ENCODE data around the gene IL36B. TPM values are rescaled to one million over a fixed set of nuclear protein-coding genes. Genes with fewer than 3 reads are reported as not detected.

Gene IL36B
- total RNA-seq, 2 donors from 2014 or later: not detected

DNA sequence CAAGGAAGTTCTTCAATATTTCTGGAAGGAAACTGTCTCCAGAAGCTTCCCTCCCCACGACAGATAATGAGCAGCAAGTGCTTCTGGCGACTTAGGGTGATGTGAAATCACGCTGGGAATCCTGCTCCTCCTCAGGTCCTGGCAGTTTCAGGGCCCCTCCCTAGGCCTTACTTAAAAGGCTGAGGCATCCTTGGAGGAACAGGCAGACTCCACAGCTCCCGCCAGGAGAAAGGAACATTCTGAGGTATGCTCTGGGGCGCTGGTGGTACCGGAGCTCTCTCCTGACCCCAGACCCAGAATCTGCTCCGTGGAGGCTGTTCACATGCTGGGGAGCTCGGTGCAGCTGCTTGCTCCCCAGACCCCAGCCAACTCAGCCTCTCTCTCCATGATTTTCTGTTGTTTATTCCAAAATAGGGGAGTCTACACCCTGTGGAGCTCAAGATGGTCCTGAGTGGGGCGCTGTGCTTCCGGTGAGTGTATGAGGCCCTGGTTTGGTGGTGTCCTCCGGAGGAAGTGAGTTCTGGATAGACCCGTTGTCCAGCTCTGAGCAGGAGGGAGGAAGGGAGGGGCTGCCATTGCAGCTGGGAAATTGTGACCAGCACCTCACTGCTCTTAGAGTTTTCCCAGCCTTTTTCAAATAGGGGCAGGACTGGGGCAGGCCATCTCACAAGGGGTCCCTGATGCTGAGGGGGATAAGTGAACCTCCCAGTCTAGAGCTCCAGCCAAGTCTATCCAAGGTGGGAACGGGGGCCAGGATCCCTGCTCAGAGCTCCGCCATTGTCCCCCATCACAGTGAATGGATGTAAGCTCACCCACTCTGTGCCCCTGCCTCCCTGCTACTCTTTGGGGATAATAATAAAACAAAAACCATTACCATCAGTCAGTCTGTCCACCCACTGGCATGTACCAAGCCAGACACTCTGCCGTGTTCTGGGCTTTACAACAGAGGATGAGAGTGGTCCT, 6.6 kb upstream of the IL36B start, which contains the start of gene IL36RN:
Gene IL36RN, plus strand, starts transcription at position 201 of the 963 bp plus-strand sequence. Its CDS starts 241 bp downstream, at position 442.
- no peak for DNase-seq
- no peak for ATAC-seq
- intact Hi-C loops (cut with DNase I, micrococcal nuclease): no loop called here

DNA sequence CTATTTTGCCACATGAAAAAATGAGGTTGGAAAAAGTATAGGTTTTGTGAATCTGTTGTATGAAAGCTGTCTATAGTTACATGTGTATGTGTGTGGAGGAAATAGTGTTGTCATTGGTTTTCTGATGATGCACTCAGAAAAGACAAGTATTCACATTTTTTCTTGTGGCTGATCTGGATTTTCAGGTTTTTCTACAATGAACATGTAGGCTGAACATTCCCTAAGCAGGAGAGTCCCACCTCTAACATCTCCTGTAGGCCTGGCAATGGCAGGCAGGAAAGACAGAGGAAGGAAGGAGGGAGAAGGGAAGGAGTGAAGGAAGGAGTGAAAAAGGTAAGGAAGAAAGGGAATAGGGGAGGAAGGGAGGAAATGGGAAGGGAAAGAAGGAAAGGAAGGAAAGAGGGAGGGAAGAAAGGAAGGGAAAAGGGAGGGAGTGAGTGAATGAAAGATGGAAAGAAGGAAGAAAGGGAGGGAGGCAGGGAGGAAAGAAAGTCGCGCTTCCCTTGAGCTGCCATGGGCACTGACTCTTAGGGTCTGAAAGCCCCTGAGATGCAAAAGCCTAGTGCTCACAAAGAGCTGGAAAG, 5.8 kb upstream of the IL36B start:
- DNase-seq (no peak), ATAC-seq (no peak)
- intact Hi-C loops (cut with DNase I, micrococcal nuclease): no loop called here

DNA sequence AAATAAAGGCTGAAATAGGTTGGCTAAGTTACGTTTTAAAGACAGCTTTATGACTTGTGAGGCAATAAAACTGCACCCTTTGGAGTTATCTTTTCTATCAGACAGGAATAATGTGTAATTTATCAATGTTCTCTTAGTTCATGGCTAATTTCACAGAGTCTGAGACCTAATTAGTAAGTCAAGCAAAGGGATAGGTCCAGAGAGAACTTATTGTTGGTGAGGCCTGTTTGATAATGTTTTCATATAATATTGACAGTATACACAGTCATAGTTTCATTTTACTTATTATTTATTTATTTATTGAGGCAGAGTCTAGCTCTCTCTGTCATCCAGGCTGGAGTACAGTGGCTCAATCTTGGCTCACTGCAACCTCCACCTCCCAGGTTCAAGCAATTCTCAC, 4.5 kb upstream of the IL36B start:
- intact Hi-C loops (cut with DNase I, micrococcal nuclease): no loop called here
- DNase-seq (no peak), ATAC-seq (peak; percentile 29)

DNA sequence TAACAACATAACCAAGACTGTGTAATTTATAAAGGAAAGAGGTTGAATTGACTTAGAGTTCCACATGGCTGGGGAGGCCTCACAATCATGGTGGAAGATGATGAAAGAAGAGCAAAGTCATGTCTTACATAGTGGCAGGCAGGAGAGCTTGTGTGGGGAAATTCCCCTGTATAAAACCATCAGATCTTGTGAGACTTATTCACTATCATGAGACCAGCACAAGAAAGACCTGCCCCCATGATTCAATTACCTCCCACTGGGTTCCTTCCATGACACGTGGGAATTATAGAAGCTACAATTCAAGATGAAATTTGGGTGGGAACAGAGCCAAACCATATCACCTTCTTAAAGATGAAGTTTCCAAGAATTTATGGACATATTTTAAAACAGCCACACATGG, 3.9 kb upstream of the IL36B start:
- intact Hi-C loops (cut with DNase I, micrococcal nuclease): no loop called here
- DNase-seq (no peak), ATAC-seq (no peak)

DNA sequence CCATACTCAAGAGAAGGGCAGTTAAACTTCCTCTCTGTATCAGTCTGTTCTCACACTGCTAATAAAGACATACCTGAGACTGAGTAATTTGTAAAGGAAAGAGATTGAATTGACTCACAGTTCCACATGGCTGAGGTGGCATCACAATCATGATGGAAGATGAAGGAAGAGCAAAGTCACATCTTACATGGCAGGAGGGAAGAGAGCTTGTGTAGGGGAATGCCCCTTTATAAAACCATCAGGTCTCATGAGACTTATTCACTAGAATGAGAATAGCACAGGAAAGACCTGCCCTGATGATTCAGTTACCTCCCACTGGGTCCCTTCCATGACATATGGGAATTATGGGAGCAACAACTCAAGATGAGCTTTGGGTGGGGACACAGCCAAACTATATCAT, 1.4 kb upstream of the IL36B start:
- DNase-seq: no peak
- intact Hi-C loops (cut with DNase I, micrococcal nuclease): no loop called here
- no peak for ATAC-seq

DNA sequence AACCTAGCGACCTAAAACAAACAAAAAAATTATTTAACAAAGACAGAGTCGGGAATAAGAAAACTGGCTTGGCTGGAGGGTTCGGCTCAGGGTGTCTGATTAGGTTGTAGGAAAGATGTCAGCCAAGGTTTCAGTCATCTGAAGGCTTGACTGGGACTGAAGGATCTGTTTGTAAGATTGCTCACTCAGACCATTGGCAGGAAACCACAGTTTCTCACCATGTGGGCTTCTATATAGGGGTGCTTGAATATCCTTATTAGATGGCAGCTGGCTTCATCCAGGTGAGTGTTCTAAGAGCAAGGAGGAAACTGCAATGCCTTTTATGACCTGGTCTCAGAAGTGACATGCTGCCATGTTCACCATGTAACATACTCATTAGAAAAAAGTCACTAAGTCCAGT, 999 bp upstream of the IL36B start:
- intact Hi-C loops (cut with DNase I, micrococcal nuclease): no loop called here
- ATAC-seq (no peak), DNase-seq (no peak)

DNA sequence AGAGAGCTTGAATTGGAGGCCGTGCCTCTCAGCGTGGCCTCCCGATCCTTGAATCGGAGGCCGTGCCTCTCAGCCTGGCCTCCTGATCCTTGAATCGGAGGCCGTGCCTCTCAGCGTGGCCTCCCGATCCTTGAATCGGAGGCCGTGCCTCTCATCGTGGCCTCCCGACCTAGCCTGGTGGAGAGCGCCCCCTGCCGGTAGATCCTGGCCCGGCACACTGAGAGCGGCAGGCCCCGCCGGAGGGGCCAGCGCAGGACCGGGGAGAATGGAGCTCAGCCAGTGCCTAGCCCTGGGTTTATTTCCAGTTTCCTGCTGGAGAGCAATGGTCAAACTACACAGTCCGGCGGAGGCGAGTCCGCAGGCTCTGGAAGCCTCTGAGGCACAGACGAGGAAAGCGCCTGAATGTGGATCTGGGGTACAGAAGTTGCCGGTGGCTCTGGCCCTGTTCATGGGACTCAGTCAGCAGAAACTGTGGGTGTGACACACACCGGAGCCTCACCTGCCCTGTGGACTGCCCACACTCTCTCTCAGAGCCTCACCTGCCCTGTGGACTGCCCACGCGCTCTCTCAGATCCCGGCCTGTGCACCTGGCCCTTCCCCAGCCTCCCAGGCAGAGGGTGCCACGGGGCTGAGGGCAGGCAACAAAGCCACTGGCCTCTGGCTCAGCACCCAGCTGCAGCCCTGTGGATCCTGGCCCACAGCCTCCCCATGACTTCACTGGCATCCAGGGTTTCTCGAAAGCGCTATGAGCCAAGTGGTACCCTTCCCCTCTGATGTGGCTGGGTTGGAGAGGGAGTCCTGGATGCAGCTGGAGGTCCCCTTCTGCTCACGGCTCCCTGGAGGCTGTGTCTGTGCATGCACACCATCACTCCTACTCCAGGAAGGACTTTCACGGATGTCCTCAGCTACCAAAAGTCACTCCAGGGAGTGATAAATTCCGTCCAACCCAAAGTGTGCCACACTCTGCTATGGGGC, 1.5 kb downstream of the IL36B start:
- ATAC-seq (no peak), DNase-seq (no peak)
- intact Hi-C loops (cut with DNase I, micrococcal nuclease): no loop called here

DNA sequence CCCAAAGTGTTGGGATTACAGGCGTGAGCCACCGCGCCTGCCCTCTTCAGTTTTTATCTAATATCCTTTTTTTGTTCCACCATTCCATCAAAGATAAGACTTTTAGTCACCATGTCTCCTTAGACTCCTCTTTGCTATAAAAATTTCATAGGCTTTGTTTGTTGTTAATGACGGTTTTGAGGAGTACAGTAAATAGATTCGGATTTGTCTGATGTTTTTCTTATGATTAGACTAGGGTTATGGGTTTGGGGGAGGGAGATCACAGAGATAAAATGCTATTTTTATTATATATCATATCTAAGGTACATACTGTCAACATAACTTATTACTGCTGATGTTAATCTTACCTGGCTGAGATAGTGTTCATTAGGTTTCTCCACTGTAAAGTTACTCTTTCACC, 6.2 kb downstream of the IL36B start:
- intact Hi-C loops (cut with DNase I, micrococcal nuclease): no loop called here
- DNase-seq (no peak), ATAC-seq (no peak)

DNA sequence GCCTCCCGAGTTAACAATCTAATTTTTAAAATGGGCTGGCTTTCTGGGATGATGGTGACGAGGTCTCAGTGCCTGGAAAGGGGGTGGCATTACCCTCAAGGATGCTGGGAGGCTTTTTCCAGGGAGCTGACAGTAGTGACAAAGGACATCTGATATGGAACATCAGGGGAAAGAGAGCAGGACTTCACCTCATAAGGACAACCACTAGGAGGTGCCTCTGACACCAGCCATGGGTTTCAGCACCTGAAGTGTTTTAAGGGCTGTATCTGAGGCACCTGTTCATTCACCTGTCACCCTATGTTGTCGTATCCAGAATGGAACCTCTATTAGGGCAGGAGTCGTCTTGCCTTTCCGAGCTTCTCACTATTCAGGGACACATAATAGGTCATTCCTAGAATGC, 10.8 kb downstream of the IL36B start:
- ATAC-seq (peak; percentile 48), DNase-seq (no peak)
- intact Hi-C loops (cut with DNase I, micrococcal nuclease): no loop called here

DNA sequence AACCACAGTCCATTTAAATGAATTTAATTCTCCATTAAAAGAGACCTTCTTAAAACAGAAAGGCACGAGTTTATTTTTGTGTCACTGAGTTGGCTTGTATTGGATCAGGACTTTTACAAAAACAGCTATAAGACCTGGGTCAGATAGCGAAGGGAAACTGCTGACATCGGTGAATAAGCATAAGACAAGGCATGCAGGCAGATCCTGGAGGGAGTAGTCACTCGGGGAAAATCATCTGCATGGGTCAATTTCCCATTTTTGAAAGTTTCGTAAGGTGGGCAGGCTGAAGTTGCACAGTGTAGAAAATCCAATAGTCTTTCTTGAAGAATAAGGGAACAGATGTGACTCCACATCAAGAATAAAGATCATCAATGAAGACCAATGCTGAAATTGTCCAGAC, 12.9 kb downstream of the IL36B start:
- ATAC-seq (no peak), DNase-seq (no peak)
- intact Hi-C loops (cut with DNase I, micrococcal nuclease): no loop called here

DNA sequence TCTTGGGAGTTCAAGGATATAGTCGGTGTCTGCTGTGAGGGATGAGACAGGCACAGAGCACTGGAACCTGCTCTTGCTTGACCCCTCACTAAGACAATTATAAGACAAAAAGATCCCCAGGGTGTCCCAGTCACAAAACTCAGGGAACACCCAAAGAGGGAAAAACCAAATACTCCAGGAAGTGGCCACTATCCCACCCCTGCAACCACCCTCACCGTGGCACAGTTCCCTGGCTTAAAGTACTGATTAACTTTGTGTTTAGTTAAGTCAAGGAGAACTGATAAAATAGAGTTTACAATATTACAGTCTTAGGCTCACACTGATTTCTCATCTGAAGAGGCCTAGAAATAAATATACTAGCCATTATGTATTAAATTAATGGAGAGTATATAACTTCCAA, 13.5 kb downstream of the IL36B start:
- DNase-seq: peak in 1 of 2 donors; percentile 10
- peak; percentile 68 for ATAC-seq
- intact Hi-C loops (cut with DNase I, micrococcal nuclease): no loop called here

DNA sequence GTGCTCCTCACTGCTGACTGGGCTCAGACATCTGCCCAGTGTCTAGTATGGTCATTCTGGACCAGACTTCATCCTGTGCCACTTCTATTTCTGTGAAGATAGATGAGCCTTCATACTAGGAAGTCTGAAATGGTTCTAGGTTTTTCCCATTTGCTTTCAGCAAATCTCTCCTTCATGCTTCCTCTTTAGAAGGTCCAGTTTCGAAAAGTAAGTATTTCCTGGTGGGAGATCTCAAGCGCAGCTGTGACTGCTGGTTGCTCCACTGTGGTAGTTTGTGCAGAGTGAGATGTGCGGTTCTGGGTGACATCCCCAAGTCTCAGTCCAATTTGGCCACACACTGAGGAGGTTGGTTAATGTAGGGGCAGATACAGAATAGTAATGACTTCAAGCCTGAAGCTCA, 14.4 kb downstream of the IL36B start:
- DNase-seq: no peak
- intact Hi-C loops (cut with DNase I, micrococcal nuclease): no loop called here
- ATAC-seq: no peak

DNA sequence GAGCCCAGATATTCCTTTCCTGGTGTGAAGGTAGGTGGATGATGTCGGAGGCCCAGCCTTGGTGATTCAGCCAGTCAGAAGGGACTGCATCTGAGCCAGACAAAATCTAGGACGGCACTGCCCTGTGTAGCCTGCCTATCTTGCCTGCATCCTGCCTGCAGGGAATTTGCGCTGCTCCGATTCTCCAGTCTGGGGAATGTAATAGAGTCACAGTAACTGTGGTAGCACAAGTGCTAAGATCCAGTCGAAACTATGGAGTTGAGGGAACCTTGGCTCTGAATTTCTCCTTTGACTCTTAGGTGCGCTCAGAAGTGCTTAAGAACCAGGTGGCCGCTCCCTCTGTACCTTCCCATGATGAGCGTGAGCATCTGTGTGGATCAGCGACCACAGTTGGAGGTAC, 15.9 kb downstream of the IL36B start:
- ATAC-seq (no peak), DNase-seq (no peak)
- intact Hi-C loops (cut with DNase I, micrococcal nuclease): no loop called here

DNA sequence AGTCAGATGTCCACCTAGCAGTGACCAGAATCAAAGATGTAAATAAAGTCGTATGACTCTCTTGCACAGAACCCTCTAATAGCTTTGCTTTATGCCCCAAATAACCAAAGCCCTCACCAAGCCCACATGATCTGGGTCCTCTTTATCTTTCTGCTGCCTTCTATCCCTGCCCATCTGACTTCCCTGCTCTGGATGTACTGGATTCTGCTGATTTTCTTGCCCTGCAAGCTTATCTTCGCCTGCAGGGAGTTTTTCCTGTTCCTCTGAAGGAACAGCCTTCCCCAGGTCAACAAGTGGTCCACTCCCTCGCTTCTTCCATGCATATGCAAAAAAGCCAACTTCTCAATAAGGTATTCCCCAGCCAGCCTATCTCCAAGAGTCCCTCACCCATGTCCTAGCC, 18.7 kb downstream of the IL36B start:
- no peak for ATAC-seq
- no peak for DNase-seq
- intact Hi-C loops (cut with DNase I, micrococcal nuclease): no loop called here

DNA sequence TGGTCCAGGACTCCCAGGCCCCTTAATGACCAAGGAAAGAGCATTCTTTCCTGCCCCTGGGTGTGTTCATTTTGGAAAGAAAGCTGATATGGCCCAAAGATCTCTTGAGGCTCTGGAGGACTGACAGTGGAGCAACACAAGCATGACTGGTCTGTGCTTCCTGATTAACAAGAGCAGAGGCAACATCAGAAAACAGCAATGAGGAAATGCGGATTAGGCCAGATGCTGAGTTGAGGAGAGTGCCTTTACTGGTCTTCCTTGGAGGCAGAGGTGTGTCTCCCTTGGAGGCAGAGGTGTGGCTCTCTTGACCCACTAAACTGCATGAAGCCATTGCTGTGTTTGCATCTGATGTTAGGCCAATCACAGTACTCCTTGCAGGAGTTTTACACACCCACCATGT, 19.9 kb downstream of the IL36B start:
- intact Hi-C loops (cut with DNase I, micrococcal nuclease): no loop called here
- DNase-seq (no peak), ATAC-seq (peak; percentile 48)

DNA sequence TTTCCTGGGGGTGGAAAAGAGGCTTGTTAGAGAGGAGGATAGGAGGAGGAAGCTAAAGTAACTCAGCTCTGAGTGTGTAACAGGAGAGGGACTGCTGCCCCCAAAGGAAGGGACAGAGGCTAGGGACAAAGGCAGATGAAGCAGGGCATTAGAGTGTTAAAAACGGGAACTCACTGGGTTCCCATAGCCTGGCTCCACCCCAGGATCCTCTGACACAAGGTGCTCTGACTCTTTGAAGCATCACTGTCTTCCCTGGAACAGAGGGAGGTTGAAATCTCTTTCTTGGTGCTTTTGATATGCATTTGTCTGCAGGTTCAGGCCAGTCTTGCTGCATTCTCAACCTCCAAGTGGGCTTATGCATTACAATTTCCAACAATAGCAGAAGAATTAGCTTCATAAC, 24.6 kb downstream of the IL36B start:
- intact Hi-C loops (cut with DNase I, micrococcal nuclease): no loop called here
- no peak for ATAC-seq

DNA sequence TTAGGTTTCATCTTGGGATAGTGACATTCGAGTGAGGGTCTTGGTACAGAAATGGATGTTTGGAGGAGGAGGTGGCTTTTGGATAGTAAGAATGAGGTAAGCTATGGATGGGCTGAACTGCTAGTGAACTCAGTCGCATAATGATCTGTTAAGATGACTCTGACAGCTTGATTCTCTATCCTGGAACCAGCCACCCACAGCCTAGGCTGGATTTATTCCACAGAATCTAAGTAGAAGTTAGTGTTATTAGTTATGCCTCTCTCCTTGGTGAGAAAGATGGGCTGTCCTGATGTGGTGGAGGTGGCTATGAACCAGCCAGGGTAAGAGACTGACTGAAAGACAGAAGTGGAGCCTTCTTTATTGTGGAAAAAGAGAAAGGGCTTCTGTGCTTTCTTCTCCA, 25.0 kb downstream of the IL36B start:
- intact Hi-C loops (cut with DNase I, micrococcal nuclease): no loop called here
- ATAC-seq (no peak), DNase-seq (no peak)

More for the DNA sequence above, 24.6 kb downstream of the IL36B start:
- DNase-seq: no peak

DNA sequence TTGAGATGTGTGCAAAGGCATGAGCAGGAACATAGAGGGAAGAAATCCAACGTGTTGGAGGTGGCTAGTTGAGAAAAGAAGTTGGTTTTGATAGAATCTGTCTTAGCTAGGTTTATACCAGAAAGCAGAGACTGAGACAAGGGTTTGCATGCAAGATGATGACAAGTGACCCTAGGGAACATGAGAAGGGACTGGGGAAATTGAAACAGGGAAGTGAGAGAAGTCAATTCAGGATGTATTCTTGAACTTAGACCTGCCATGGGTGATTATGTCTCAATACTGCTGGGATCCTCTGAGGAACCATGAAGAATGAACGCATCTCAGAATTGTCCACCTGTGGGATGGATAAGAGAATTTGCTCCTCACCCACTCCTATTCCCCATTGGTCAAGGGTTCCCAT, 26.9 kb downstream of the IL36B start:
- DNase-seq (no peak), ATAC-seq (no peak)
- intact Hi-C loops (cut with DNase I, micrococcal nuclease): no loop called here

DNA sequence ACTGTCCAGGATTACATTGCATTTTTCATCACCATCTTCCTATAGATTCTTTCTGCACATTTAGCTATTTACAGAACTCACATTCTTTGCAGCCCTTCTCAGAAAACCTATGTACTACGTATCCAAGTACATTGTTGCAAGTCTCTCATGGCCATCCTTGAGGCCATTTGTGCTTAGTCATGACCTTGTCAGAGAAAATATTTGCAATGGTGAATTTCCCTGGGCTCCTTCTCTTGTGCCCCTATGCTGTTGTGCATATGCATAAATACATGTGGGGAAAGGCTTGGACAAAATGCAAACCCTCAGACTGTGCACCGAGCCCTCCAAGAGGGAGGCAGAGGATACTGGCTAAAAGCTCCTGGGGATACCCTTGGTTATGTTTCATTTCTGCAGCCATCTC, 27.9 kb downstream of the IL36B start:
- ATAC-seq (no peak), DNase-seq (no peak)
- intact Hi-C loops (cut with DNase I, micrococcal nuclease): no loop called here
